ENCODE results near the gene HPSE2. TPM values are rescaled to one million over a fixed set of nuclear protein-coding genes. Genes with fewer than 3 reads are reported as not detected.
A peak's percentile ranks its signal among the peaks of the same experiment; 100 is the strongest.

The HPSE2 gene
- total RNA-seq, 1 experiment from 2014 or later, result 0.20 TPM

DNA sequence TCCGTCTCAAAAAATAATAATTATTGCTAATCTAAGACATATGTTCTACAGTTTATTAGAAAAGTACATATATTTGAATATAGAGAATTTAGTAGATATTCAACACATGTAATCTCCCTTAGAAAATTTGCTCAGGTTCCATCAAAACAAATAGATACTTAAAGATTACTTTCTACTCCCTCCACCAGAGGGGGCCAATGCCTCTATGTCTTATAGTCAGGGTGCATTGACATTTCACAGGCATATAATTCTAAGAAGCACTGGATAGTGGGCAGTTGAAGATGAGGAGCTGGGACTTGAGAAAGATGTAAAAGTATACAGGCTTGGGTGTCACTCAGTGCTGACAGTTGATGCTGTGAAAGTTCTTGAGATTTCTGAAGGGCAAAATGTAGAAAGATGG is 487.4 kb downstream of the HPSE2 start:
- H3K4me1 ChIP-seq (ENCODE audit: insufficient read depth, low read length), result no peaks in the 10 kb centered on the region
- H3K27me3 ChIP-seq (ENCODE audit: insufficient read depth, low read length), result no peaks in the 10 kb centered on the region
- no peaks in the 10 kb centered on the region for H3K27me3 Mint-ChIP-seq (ENCODE audit: low read depth)
- H3K4me1 Mint-ChIP-seq, result no peaks in the 10 kb centered on the region
- H2AK5ac ChIP-seq (ENCODE audit: insufficient read length, low read length), result no peak overlapping the region
- no peak overlapping the region for H4K8ac ChIP-seq (replicated peaks; ENCODE audit: insufficient read length, low read depth, low read length)
- no peak overlapping the region for H3K18ac ChIP-seq (ENCODE audit: insufficient read length, low read depth, low read length)
- no peaks in the 10 kb centered on the region for H4K20me1 ChIP-seq (ENCODE audit: control insufficient read depth, insufficient read depth, insufficient read length)
- H2BK12ac ChIP-seq (ENCODE audit: insufficient read length, low read depth, low read length), result no peak overlapping the region
- no peak overlapping the region for H3K14ac ChIP-seq (ENCODE audit: insufficient read depth, low read length)
- H3K79me2 ChIP-seq (ENCODE audit: insufficient read depth, low read length), result no peaks in the 10 kb centered on the region
- H3K9me3 Mint-ChIP-seq, result peaks cover 9% of the 10 kb centered on the region in 2 experiments
- no peak overlapping the region for H3K56ac ChIP-seq (ENCODE audit: insufficient read length, low read depth, low read length)
- H3K4me3 Mint-ChIP-seq, result no peak overlapping the region
- no peaks in the 10 kb centered on the region for H3K79me1 ChIP-seq (ENCODE audit: insufficient read depth, low read depth, low read length, poor library complexity, severe bottlenecking)
- no peak overlapping the region for H4K5ac ChIP-seq (ENCODE audit: insufficient read length, low read depth, low read length)
- H3T11ph ChIP-seq (ENCODE audit: low read length), result no peak overlapping the region
- no peak overlapping the region for H2BK15ac ChIP-seq (ENCODE audit: low read depth, low read length)
- DNase-seq, result peak; percentile 28
- H2BK5ac ChIP-seq (ENCODE audit: insufficient read length, low read length), result no peak overlapping the region
- no peak overlapping the region for H3K23ac ChIP-seq (ENCODE audit: insufficient read length, low read depth, low read length)
- no peaks in the 10 kb centered on the region for H3K9me3 ChIP-seq (ENCODE audit: control insufficient read depth, low read depth, low read length)
- no peak overlapping the region for H2BK120ac ChIP-seq (ENCODE audit: low read depth, low read length, poor library complexity, severe bottlenecking)
- TF ChIP-seq, protein P1, sequence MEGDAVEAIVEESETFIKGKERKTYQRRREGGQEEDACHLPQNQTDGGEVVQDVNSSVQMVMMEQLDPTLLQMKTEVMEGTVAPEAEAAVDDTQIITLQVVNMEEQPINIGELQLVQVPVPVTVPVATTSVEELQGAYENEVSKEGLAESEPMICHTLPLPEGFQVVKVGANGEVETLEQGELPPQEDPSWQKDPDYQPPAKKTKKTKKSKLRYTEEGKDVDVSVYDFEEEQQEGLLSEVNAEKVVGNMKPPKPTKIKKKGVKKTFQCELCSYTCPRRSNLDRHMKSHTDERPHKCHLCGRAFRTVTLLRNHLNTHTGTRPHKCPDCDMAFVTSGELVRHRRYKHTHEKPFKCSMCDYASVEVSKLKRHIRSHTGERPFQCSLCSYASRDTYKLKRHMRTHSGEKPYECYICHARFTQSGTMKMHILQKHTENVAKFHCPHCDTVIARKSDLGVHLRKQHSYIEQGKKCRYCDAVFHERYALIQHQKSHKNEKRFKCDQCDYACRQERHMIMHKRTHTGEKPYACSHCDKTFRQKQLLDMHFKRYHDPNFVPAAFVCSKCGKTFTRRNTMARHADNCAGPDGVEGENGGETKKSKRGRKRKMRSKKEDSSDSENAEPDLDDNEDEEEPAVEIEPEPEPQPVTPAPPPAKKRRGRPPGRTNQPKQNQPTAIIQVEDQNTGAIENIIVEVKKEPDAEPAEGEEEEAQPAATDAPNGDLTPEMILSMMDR (conservative IDR thresholded peaks at IDR 0.05), result peak; percentile 75
- WGBS (ENCODE audit: extremely low coverage, insufficient read length, low lambda C conversion rate), result no CpG with 5 or more reads among the region's 1 CpG
- no peak overlapping the region for H2BK20ac ChIP-seq (ENCODE audit: low read depth, low read length, poor library complexity, severe bottlenecking)
- peaks cover 0 to 6% (median 0%) of the 10 kb centered on the region in 3 experiments; a peak in 4 of 7 replicates for H3K36me3 Mint-ChIP-seq (ENCODE audit: insufficient read depth in 1 of 3, low read depth in 3 of 3)
- H3K27ac Mint-ChIP-seq, result no peak overlapping the region
- no peak overlapping the region for H3K9ac ChIP-seq (ENCODE audit: extremely low read depth, insufficient read length, low read length)
- no peak overlapping the region for H3K27ac ChIP-seq (ENCODE audit: insufficient read length, low read depth, low read length)
- no peak overlapping the region for H2AFZ ChIP-seq (ENCODE audit: low read length)
- H4K91ac ChIP-seq (ENCODE audit: insufficient read length, low read depth, low read length), result no peak overlapping the region
- H3K4ac ChIP-seq (ENCODE audit: low read depth, low read length), result no peak overlapping the region
- no peaks in the 10 kb centered on the region for H3K23me2 ChIP-seq (ENCODE audit: insufficient read length, low read depth, low read length, poor library complexity, severe bottlenecking)
- no peak overlapping the region for H3K4me2 ChIP-seq (ENCODE audit: insufficient read depth, insufficient read length, low read length)
